CD4-positive, alpha-beta T cell (primary cell): ENCODE results near the gene EIF5A. TPM values are rescaled to one million over a fixed set of nuclear protein-coding genes. Genes with fewer than 3 reads are reported as not detected.
A peak's percentile ranks its signal among the peaks of the same experiment; 100 is the strongest.

ENCODE experiments used
- ATAC-seq: fragments of 200-7000 bp; cut with Tn5 transposase; one replicate; pipeline ENCODE4 v1.10.0; 2022; ENCODE audit warnings: mild to moderate bottlenecking; ENCODE audit not compliant: poor library complexity
- CTCF ChIA-PET: fragments of 350-600 bp; sonication (Branson Sonifier 250); formaldehyde crosslinking; loops from one replicate; lab custom pipeline; 2021; ENCODE audit warnings: antibody characterized with exemption, inconsistent platforms; lab: Charles Lee
- POLR2A ChIA-PET: fragments of 350-600 bp; sonication (Branson Sonifier 250); formaldehyde crosslinking; loops from one replicate; lab custom pipeline; 2021; ENCODE audit warnings: antibody characterized with exemption, inconsistent platforms; lab: Charles Lee
- DNase-seq, 14 experiments: peaks; one replicate each; pipeline ENCODE4 v3.0.0-alpha.2; 2013 to 2020; ENCODE audit warnings: mixed read lengths in 2 of 14
- H3K27ac ChIP-seq, 2 donors: one replicate each; pipeline versions ENCODE4 v1.5.1 to v1.7.0; 2013; ENCODE audit warnings: low read length in 2 of 2, low read depth in 1 of 2, mild to moderate bottlenecking in 1 of 2
- H3K27me3 ChIP-seq, 2 experiments: 1 replicate in 1 of 2; 2 replicates in 1 of 2; pipeline versions ENCODE4 v1.6.1 to v1.7.0; 2013; ENCODE audit warnings: low read length in 2 of 2, control low read depth in 1 of 2, mild to moderate bottlenecking in 1 of 2, moderate library complexity in 1 of 2; ENCODE audit not compliant: insufficient read depth in 2 of 2, control insufficient read depth in 1 of 2
- H3K36me3 ChIP-seq: one replicate; pipeline ENCODE4 v1.6.1; 2013; ENCODE audit warnings: low read length, control low read depth; ENCODE audit not compliant: insufficient read depth
- H3K4me1 ChIP-seq: one replicate; pipeline ENCODE4 v1.6.1; 2013; ENCODE audit warnings: low read length, control low read depth; ENCODE audit not compliant: insufficient read depth
- H3K4me3 ChIP-seq: one replicate; pipeline ENCODE4 v1.5.1; 2013; ENCODE audit warnings: mild to moderate bottlenecking, low read length, moderate library complexity
- H3K9me3 ChIP-seq, 2 experiments: 1 replicate in 1 of 2; 2 replicates in 1 of 2; pipeline versions ENCODE4 v1.6.1 to v1.7.0; 2013; ENCODE audit warnings: low read length in 2 of 2, mild to moderate bottlenecking in 2 of 2, control low read depth in 1 of 2, moderate library complexity in 1 of 2; ENCODE audit not compliant: control insufficient read depth in 1 of 2, insufficient read depth in 1 of 2
- H3K27ac Mint-ChIP-seq: one replicate; pipeline ENCODE4 v1.8.0; 2020; ENCODE audit warnings: mixed read lengths
- H3K27me3 Mint-ChIP-seq: one replicate; pipeline ENCODE4 v1.8.0; 2021; ENCODE audit warnings: mixed read lengths
- H3K36me3 Mint-ChIP-seq: one replicate; pipeline ENCODE4 v1.8.0; 2021; ENCODE audit warnings: low read depth, mixed read lengths
- H3K4me1 Mint-ChIP-seq: one replicate; pipeline ENCODE4 v1.8.0; 2021; ENCODE audit warnings: low read depth, mixed read lengths
- H3K4me3 Mint-ChIP-seq: one replicate; pipeline ENCODE4 v1.8.0; 2020; ENCODE audit warnings: mild to moderate bottlenecking, mixed read lengths
- H3K9me3 Mint-ChIP-seq: one replicate; pipeline ENCODE4 v1.8.0; 2020; ENCODE audit warnings: mixed read lengths
- intact Hi-C, 2 experiments: fragments of 100-400 bp; cut with DNase I in 1 of 2; cut with micrococcal nuclease in 1 of 2; formaldehyde crosslinking; loops; one replicate each; pipeline versions ENCODE4 v1.15.1 to v1.9.0; 2023 to 2025; cut with DNase I, micrococcal nuclease
- total RNA-seq, 174 experiments: library from RNA in 2 of 174; stranded (reverse) in 2 of 174; gene quantifications; one replicate each; pipeline ENCODE4 v1.2.3 and lab custom pipeline; 2021 to 2026
- TF ChIP-seq, protein P1 (sequence below): fragments of 200-600 bp; IDR thresholded peaks from one replicate; pipeline ENCODE4 v1.8.0; 2022; ENCODE audit warnings: antibody characterized with exemption, mild to moderate bottlenecking

EIF5A gene
- total RNA-seq, 2 experiments from 2014 or later = 471 to 480 TPM

- Mint-ChIP-seq H3K4me3 (peak within 1 kb of the TSS; percentile 97), H3K27ac (peak within 1 kb of the TSS; percentile 95), H3K36me3 (peaks cover 81% of the 10 kb centered on the region), H3K27me3 (no peaks in the 10 kb centered on the region), H3K9me3 (no peaks in the 10 kb centered on the region), H3K4me1 (peaks cover 59% of the 10 kb centered on the region)
- intact Hi-C loops = loop anchor here (2.0 to 5.0 kb wide), 2 partner anchors 14 to 372 kb away; partner anchors contain the start of genes NEURL4 (in 1 of the 2), TP53 (in 1 of the 2) and WRAP53 (in 1 of the 2)
- Histone ChIP-seq H3K36me3 (peaks cover 70% of the 10 kb centered on the region), H3K27ac (peak within 1 kb of the TSS; percentile 82 to 92), H3K27me3 (no peaks in the 10 kb centered on the region), H3K9me3 (no peaks in the 10 kb centered on the region), H3K4me3 (peak within 1 kb of the TSS; percentile 86), H3K4me1 (peaks cover 58% of the 10 kb centered on the region)
- TF ChIP-seq, protein P1, sequence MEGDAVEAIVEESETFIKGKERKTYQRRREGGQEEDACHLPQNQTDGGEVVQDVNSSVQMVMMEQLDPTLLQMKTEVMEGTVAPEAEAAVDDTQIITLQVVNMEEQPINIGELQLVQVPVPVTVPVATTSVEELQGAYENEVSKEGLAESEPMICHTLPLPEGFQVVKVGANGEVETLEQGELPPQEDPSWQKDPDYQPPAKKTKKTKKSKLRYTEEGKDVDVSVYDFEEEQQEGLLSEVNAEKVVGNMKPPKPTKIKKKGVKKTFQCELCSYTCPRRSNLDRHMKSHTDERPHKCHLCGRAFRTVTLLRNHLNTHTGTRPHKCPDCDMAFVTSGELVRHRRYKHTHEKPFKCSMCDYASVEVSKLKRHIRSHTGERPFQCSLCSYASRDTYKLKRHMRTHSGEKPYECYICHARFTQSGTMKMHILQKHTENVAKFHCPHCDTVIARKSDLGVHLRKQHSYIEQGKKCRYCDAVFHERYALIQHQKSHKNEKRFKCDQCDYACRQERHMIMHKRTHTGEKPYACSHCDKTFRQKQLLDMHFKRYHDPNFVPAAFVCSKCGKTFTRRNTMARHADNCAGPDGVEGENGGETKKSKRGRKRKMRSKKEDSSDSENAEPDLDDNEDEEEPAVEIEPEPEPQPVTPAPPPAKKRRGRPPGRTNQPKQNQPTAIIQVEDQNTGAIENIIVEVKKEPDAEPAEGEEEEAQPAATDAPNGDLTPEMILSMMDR = no peak
- ATAC-seq (peak; percentile 79), DNase-seq (peak; percentile 88 to 97 (median 94))
- POLR2A ChIA-PET = interaction anchor here (0.7 to 5.4 kb wide), 13 partner anchors 15 to 805 kb away, joined by 3 to 46 read pairs (median 5); partner anchors contain the start of genes ACADVL, ACAP1, DLG4 and DVL2
- CTCF ChIA-PET = interaction anchor here (1.1 to 1.2 kb wide), 2 partner anchors 19 to 22 kb away, joined by 3 read pairs; partner anchors contain the start of gene ACAP1
These were observed 7.5 kb downstream of the EIF5A start, which contains the start of gene GPS2 for GRCh38 chr17:7314719-7315569. GPS2 (minus strand) TSS chr17:7315360; CDS start chr17:7315052, 308 bp downstream.

- H3K4me1 ChIP-seq = peaks cover 51% of the 10 kb centered on the region
- no peaks in the 10 kb centered on the region for H3K27me3 ChIP-seq
- H3K4me1 Mint-ChIP-seq = peaks cover 51% of the 10 kb centered on the region
- DNase-seq = peak in 2 of 14 experiments; percentile 33 to 51
- no peaks in the 10 kb centered on the region for H3K27me3 Mint-ChIP-seq
- peak overlapping the region; percentile 97 for H3K4me3 Mint-ChIP-seq
- ChIA-PET POLR2A (interaction anchor here (0.7 to 5.4 kb wide), 11 partner anchors 14 to 369 kb away, joined by 3 to 46 read pairs (median 6); partner anchors contain the start of genes ACADVL, ACAP1, DLG4 and DVL2), CTCF (interaction anchor here (1.1 to 1.2 kb wide), 2 partner anchors 20 to 21 kb away, joined by 3 read pairs; partner anchors contain the start of gene ACAP1)
- peak overlapping the region; percentile 86 for H3K4me3 ChIP-seq
- peaks cover 67% of the 10 kb centered on the region for H3K36me3 ChIP-seq
- no peaks in the 10 kb centered on the region for H3K9me3 Mint-ChIP-seq
- peaks cover 77% of the 10 kb centered on the region for H3K36me3 Mint-ChIP-seq
- H3K9me3 ChIP-seq = no peaks in the 10 kb centered on the region
- TF ChIP-seq, protein P1 = no peak
- intact Hi-C loops = loop anchor here (2.0 to 5.0 kb wide), 2 partner anchors 13 to 372 kb away; partner anchors contain the start of genes NEURL4 (in 1 of the 2), TP53 (in 1 of the 2) and WRAP53 (in 1 of the 2)
- peak; percentile 1 for ATAC-seq
- H3K27ac Mint-ChIP-seq = peak overlapping the region; percentile 95
- peak overlapping the region; percentile 82 to 92 for H3K27ac ChIP-seq
These were observed 8.3 kb downstream of the EIF5A start for GRCh38 chr17:7315570-7316235.
